Hematopoietic multipotent progenitor cell treated with erythropoietin and hydrocortisone succinate and interleukin-3 and kit ligand, for 6 days (in vitro differentiated cells): Measurements from ENCODE around the gene PROCA1.
A peak's percentile ranks its signal among the peaks of the same experiment; 100 is the strongest.
"Not testable (repeated sequence)": the region's sequence is repeated elsewhere in the genome, so short reads cannot be mapped to it uniquely, and the experiment has no call there.

Experiments used
- DNase-seq: peaks from one replicate; pipeline ENCODE4 v3.0.0-alpha.2; 2015

PROCA1 gene

DNA sequence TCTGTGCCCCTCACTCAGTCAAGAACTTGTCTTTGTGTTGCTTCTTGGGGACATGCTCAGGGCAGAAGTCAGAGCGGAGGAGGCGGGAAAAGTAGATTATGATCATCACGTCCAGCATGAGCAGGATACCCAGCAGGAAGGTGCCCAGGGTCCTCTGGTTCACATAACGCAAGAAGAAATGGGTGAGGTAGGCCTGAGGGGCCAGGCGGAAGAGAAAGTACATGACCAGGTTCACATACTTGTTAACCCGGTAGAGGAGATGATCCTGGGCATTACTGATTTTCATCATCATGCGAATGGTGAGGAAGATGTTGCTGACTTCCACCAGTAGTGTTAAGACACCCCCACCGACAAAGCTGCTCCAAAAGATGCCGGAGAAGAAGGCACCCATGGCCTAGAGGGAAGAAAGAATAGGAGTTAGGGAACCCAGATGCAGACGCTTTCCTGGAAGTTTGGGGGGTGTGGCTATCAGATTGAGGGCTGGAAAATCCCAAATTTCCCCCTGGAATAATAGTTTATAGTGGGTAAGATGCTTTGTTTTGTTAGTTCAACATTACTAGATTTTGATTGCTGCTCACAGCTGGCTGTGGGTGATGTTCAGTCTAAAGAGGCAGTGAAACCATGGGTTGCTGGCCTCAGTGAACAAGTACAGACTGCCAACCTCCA is 12.9 kb upstream of the PROCA1 start:
- peak; percentile 40 for DNase-seq

DNA sequence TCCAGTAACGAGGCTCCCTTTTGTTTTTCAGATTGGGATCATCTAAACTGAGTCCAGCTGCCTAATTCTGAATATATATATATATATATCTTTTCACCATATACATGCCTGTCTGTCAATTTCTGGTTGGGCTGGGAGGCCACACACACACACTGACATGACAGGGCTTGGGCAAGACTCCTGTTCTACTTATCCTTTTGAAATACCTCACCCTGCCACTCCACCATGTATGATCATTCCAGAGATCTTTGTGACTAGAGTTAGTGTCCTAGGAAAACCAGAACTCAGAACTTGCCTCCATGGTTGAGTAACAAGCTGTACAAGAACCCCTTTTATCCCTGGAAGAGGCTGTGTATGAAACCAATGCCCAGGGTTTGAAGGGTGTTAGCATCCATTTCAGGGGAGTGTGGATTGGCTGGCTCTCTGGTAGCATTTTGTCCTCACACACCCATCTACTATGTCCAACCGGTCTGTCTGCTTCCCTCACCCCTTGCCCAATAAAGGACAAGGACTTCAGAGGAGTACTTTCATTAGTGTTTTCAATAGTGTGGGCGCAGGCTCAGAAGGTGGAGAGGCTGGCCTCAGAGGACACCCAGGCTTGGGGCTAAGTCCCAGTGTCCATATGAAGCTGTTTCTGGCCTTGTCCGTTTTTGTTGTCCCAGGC is 12.3 kb upstream of the PROCA1 start:
- not testable (repeated sequence) for DNase-seq

DNA sequence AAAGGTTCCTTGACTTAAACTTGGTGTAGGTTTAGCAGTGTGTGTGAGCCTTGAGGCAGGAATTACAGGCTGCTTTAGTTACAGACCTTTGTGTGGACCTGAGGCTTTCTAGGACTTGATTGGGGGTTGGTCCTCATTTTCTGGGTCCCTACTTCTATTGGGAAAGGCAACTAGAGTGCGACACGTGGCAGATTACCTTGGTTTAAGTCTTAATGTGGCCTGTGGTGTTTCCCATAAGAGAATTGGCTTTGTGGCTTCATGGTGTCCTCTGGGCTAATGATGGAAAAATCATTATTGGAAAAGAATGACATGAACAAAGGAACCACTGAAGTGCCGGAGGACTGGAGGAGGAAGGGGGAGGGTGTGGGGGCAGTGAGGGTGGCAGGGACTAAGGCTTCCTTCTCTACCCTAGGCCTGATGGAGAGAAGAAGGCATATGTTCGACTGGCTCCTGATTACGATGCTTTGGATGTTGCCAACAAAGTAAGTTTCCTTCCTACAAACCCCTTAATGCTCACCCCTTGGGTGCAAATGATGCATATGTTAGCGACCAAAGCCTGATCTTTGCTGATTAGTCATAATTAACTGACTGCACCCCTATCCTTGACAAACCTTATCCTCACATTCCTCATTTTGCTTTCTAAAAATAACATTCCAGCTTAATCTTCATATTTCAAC is 11.6 kb upstream of the PROCA1 start:
- no peak for DNase-seq

DNA sequence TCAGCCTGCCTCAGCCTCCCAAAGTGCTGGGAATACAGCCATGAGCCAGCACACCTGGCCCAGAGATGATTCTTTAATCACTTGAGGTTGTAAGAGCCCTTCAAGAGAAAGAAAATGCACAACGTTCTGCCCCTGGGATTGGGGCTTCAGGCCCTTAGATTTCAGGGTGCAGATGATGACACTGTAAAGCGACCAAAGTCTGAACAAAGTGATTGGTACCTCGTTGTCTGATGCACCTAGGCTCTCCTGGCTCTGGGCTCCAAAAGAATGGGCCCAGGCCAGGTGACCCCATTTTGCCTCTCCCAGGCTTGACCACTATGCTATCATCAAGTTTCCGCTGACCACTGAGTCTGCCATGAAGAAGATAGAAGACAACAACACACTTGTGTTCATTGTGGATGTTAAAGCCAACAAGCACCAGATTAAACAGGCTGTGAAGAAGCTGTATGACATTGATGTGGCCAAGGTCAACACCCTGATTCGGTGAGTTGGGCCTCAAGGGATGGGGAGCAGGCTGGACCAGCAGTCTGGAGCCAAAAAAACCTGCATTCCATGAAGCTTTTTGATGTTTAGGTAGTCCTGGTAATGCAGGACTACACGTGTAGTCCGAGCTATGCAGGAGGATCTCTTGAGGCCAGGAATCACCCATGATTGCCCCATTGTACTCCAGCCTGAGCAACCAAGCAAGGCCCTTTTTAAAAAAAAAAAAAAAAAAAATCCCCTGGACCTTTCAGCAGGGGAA is 10.9 kb upstream of the PROCA1 start:
- no peak for DNase-seq

DNA sequence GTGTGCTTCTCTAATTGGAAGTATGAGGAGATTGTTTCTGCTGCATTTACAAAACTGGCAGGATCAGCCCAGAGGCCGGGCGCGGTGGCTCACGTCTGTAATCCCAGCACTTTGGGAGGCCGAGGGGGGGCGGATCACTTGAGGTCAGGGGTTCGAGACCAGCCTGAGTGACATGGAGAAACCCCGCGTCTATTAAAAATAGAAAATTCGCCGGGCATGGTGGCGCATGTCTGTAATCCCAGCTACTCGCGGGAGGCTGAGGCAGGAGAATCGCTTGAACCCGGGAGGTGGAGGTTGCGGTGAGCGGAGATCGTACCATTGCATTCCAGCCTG is 9.3 kb upstream of the PROCA1 start:
- DNase-seq = not testable (repeated sequence)

DNA sequence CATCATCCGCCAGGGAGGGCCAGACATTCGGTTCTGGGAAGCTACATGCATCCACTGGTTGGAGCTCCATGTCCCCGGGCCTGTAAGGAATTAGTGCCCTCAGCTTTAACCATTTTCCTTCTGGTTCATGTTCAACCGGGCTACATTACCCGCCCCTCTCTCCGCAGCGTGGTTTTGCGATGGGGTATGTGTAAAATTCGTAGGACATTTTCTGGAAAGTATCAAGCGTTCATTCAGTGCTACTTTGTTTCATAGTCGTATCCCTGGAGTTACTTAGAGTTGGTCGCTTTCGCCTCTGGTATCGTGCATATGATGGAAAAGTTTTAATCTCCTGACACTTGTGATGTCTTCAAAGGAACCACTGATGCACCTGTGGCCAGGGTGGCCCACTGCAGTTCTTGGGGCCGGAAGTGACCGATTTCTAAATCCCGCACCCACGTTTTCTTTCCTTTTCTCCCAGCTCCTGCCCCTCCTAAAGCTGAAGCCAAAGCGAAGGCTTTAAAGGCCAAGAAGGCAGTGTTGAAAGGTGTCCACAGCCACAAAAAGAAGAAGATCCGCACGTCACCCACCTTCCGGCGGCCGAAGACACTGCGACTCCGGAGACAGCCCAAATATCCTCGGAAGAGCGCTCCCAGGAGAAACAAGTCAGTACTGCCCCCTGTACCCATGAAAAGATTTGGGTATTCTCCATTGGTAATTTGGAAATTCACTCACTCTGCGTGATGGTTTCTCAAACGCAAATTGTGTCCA is 8.7 kb upstream of the PROCA1 start:
- DNase-seq = peak; percentile 65

DNA sequence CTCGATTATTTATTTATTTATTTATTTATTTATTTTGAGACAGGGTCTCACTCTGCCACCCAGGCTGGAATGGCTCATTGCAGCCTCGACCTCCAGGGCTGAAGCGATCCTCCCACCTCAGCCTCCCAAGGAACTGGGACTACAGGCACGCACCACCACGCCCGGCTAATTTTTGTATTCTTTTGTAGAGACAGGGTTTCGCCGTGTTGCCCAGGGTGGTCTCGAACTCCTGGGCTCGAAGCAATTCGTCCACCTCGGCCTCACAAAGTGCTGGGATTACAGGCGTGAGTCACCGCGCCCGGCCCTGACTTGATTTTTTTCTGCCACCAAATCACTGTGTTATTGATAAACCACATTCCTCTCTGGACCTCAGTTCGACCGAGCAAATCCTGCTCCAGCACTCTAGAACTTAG is 7.3 kb upstream of the PROCA1 start:
- DNase-seq = no peak

DNA sequence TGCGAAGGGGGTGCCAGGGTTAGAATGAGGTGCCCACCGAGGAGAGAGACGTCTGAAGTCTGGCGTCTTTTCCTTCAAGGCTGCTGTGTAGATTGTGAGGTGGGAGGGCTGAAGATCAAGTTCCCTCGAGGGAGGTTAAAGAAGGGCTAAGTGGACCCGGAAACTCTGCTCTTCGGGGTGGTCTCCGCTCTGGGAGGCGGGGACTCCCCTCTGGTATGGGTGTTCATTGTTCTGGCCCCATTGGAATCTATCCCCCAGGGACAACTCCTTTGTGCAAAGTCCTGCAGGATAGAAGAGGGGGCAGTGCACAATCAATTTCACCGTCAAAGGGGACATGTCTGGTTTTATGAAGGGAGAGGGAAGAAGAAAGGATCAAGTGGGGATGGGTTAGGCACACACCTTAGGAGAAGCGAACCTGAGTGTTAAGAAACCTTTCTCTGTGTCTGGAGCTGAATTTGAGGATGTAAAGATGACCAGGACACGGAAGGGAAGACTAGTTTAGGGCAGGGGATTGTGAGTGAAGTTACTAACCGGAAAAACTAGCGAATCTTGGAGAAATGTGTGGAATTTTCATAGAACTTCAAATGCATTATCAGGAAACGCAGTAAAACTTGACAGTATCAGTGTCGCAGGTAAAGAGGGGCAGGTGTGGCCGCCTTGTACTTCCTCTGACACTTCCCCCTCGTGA is 6.8 kb upstream of the PROCA1 start:
- no peak for DNase-seq

DNA sequence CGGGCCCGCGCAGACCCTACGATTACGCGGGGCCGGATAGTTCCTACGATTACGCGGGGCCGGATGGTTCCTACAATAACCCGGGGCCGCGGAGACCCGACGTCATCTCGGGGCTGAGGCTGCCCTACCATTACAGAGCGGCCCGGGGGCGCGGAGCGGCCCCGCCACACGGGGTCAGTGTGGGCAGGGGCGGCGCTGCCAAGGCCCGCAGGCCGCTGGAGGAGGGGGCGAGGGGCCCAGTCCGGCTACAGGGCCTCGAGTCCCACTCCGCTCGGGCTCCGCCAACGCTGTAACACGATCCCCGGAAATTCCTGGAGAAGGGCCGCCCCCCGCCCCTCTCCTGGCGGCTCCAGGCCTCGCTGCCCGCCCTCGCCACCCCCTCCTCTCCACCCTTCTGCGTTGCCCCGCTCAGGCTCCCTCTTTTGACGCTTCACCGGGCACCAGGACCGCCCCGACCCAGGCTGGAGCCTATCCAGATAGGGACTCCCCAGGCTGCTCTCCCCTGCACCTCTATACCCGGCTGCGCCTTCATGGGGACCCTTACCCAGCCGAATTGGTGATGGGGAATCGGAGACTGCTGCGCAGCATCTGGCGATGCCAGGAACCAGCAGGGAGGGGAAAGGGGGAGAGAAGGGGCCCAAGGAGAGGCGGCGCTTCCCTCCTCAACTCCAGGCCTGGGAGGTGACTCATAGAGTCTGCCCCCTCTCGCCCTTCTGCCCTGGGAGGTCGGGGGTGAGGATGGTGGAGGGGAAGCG is 6.1 kb upstream of the PROCA1 start, which contains the start of gene RAB34:
Gene RAB34 (minus strand): TSS at position 291 of the 755 bp plus-strand sequence. CDS start 602 bp downstream, outside the sequence.
- DNase-seq = peak; percentile 63

DNA sequence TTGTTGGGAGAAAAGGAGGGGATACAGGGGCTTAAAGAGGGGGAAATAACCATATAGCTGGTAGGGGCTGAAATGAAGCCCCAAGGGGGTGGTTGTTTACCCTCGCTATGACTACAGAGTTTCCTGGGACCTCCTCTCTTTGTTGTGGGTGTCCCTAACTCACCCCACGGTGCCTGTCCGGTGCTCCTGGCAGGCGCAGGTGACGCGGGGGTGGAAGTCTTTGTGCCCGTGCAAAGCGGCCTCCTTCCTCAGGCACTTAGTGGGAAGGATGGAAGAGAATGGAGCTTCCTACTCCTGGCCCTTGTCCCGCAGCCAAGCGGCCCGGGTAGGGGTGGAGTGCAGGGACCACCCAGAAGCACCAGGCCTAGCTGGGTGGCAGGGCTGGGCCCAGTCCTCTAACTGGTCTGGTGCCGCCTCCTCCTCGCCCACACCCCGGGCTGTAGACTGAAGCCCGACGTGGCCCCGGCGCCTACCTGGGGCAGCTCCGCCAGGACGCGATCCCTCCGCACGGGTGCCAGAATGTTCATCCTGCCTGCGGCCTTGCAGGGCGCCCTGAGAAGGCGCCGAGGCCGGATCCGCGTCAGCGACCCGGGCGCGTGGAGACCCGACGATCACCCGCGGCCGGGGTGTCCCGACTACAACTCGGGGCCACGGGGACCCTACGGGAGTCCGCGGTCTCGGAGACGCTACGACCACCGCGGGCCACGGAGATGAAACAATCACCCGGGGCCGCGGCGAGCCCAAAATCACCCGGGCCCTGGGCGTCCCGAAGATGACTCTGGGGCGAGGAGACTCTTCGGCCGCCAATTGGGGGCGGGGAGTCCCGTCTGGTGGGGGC is 5.3 kb upstream of the PROCA1 start:
- no peak for DNase-seq

DNA sequence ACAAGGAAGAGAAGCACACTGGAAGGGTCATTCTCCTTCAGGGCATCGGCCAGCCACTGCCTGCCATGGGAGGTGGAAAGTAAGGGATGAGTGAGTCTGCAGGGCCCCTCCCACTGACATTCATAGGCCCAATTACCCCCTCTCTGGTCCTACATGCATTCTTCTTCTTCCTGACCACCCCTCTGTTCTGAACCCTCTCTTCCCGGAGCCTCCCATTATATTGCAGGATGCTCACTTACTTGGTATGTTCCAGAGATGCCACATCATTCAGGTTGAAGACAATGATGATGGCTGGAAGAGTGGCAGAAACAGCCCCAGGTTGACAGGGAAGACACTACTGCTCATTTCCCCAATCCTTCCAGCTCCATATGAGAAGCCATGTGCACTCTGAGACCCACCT is 3.5 kb upstream of the PROCA1 start:
- DNase-seq = no peak

DNA sequence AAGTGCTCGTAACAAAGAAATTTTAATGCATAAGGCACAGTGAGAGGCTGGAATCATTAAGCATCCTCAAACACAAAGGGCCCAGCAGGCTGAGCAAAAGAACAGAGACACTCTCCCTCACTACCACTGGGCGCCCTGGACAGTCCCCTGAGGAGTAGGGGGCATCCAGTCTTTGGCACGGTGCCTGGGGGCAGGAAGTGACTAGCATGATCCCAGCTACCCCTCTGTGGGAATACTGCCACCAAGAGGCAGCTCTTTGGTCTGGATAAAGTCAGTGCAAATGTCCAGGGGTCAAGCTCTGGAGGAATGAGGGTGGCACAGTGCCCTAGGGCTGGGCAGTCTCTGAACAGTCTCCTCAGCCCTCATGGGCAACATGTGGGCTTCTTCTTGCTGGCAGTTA is 2.6 kb upstream of the PROCA1 start:
- no peak for DNase-seq

DNA sequence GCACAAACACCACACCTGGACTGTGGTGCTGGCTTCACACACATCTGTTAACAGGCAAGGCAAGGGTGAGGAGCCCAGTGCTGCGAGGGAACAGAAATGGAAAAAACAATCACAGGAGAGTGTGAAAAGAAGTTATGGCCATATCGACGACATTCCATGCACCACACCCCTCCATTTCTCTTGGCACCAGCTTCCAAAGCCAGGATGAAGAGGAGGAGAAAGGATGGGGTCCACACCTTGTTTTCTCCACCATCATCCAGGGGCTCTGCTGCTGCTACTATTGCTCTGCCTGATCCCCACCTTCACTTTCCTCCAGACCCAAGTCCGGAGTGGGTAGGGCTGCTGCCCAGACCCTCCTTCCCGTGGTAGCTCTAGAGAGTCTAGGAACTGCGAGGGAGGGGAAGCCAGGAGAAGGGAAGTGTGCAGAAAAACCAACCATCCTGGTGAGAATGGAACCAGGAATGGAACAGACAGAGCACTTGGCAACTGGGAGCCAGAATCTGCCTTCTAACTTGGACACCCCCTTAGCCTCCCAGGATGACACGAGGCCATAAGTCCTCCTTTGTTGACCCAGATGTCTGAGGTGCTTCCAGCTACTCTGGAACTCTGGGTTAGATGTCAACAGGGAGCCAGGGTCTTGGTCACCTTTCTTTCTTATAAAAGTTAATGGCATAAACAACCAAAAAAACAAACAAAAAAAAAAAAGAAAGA is 1.2 kb upstream of the PROCA1 start:
- DNase-seq = no peak

DNA sequence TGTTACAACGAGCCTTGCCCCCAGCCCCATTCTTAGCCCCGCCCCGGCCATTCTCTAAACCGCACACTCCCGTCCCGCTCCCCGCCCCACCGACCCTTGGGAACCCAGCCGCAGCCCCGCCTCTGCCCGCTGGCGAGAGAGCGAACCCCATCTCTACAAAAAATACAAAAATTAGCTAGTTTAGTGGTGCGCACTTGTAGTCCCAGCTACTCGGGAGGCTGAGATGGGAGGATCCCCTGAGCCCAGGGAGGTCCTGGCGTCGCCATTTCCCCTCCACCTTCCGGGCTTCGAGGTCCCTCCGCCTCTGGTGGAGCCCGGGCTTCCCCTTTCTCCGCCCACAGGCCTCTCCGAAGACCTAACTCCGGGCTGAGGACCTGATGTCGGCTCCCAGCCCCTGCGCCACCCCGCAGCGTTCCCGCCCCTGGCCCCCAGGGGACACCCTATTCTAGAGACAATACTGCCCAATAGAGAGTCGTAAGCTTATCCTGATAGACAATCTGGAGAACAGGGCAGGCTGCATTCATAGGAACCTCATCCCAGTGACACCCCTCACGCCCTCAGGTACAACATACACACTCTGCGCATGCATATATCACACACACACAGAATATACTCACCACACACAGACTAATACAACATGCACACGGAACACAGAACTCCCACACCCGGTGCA is 480 bp upstream of the PROCA1 start:
- DNase-seq = peak; percentile 80

DNA sequence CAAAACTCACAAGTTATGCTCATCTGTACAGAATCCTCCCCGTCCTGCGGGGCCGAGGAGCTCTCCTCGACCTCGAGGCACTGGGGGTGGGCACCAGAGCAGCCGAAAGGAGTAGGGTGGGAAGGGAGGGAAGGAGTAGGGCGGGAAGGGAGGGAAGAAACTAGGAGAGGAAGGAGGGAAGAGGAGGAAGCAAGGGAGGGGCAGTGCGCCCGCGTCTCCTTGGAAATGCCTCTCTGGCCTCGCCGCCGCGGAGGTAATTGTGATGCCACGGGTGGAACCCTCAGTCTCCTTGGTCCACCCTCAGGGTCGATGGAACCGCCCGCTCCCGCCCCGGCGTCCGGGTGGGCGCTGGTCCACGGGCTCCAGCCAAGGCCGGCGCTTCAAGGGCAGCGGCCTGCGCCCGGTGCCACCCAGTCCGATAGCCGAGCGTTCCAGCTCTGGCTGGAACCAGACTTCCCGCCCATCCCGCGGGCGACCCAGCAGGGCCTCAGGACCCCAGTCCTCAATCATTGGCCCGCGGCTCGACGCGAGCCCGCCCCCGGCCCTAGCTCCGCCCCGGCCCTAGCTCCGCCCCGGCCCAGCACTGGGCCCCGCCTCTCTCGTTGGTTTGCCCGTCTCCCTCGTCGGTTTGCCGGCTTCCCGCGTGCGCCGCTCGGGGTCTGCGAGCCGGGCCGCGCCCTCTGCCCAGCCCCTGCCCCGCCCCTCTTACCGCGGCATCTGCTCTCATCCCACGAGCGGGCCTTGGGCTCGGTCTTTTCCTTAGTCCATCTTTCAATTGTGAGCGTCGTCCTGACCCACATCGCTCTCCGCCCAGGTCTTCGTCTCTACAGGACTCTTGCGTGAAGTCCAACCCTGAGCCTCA is 596 bp downstream of the PROCA1 start:
- DNase-seq = peak; percentile 93

DNA sequence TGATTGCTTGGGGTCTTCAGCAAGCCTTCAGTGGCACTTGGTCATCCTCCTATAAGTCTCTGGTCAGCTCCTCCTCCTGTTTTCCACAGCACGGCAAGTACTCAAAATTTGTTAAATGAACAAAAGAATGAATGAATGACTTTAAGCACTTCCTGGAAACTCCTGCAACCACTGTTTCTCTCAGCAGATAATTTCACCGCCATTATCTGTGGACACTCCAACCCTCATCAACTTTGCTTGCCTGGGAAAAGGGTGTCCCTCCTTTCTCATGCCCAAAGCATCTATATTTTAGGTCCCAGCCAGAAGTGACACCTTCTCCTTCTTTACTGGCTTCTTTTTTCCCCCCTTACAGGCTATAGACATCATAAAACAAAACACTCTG is 4.4 kb downstream of the PROCA1 start:
- DNase-seq = no peak

DNA sequence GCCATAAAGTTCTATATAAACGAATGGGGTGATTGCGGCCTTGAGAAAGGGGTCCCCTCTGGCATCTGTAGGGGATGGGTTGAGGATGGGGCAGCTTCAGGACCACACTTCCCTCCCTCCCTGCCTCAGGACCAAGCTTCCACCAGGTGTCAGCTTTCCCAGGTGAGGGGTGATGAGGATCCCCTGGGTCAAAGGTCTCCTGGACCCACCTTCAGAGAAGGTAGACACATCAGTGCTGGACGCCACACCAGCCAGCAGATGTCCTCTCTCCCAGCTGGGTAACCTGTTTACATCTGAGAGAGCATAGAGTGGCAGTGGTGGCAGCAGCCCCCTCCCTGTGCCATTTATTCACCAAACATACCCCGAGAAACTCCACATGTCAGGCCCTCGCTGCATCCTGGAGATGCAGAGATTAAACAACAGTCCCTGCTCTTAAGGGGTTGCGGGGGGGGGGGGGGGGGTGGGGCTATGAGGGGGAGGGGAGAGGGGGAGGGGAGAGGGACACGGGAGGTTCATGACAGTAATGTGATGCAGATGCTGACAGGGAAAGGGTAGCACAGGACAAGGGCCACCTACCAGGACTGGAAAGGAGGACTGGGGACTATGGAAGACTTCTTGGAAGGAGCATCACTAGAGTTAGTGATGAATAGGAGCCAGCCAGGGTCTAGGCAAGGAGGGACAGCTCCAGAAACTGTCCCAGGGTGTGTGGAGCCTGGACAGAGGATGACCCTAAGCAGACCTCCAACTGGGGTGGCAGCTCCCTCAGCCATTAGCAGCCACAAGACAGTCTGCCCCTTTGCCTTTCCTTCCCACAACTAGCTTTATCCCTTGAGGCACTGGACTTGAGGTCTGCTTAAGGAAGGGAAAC is 5.0 kb downstream of the PROCA1 start:
- no peak for DNase-seq
